Astrocyte (in vitro differentiated cells and primary cell): ENCODE data around the gene XDH. TPM values are rescaled to one million over a fixed set of nuclear protein-coding genes. Genes with fewer than 3 reads are reported as not detected.
A peak's percentile ranks its signal among the peaks of the same experiment; 100 is the strongest.

Experiments
- DNase-seq: peaks from one replicate; pipeline ENCODE4 v3.0.0-alpha.2; 2010; ENCODE audit warnings: low read depth
- FAIRE-seq: peaks from 2 replicates; lab custom pipeline; 2011; peaks lifted over from hg19 to GRCh38; lab: Jason Lieb, UNC
- H2AFZ ChIP-seq: 2 replicates; pipeline ENCODE4 v1.6.0; 2012; ENCODE audit warnings: low read depth, low read length, inconsistent platforms
- H3K27ac ChIP-seq: 2 replicates; pipeline ENCODE4 v1.5.1; 2011; ENCODE audit warnings: low read depth, low read length, inconsistent platforms
- H3K27me3 ChIP-seq: 2 replicates; pipeline ENCODE4 v1.6.0; 2011; ENCODE audit warnings: low read length, inconsistent platforms; ENCODE audit not compliant: insufficient read depth
- H3K36me3 ChIP-seq: 2 replicates; pipeline ENCODE4 v1.5.1; 2011; ENCODE audit warnings: low read length, inconsistent platforms; ENCODE audit not compliant: insufficient read depth
- H3K4me1 ChIP-seq: 2 replicates; pipeline ENCODE4 v1.5.1; 2011; ENCODE audit warnings: low read length, inconsistent platforms; ENCODE audit not compliant: insufficient read depth
- H3K4me2 ChIP-seq: 2 replicates; pipeline ENCODE4 v1.6.0; 2012; ENCODE audit warnings: low read length, inconsistent platforms
- H3K4me3 ChIP-seq: 2 replicates; pipeline ENCODE4 v1.5.1; 2011; ENCODE audit warnings: low read depth, mild to moderate bottlenecking, low read length, inconsistent platforms; ENCODE audit not compliant: insufficient read depth
- H3K79me2 ChIP-seq: 2 replicates; pipeline ENCODE4 v1.6.0; 2012; ENCODE audit warnings: mild to moderate bottlenecking, low read length, inconsistent platforms; ENCODE audit not compliant: insufficient read depth
- H3K9ac ChIP-seq: 2 replicates; pipeline ENCODE4 v1.6.0; 2012; ENCODE audit warnings: mild to moderate bottlenecking, low read length, inconsistent platforms
- H3K9me3 ChIP-seq: 2 replicates; pipeline ENCODE4 v1.5.1; 2012; ENCODE audit warnings: low read depth, mild to moderate bottlenecking, low read length, inconsistent platforms; ENCODE audit not compliant: insufficient read depth
- H4K20me1 ChIP-seq: 2 replicates; pipeline ENCODE4 v1.6.0; 2012; ENCODE audit warnings: low read length, inconsistent platforms; ENCODE audit not compliant: insufficient read depth
- H3K27ac Mint-ChIP-seq: one replicate; pipeline ENCODE4 v1.8.0; 2021; ENCODE audit warnings: mild to moderate bottlenecking, mixed read lengths; ENCODE audit not compliant: unreplicated experiment
- H3K27me3 Mint-ChIP-seq: one replicate; pipeline ENCODE4 v1.8.0; 2021; ENCODE audit warnings: low read depth, mixed read lengths; ENCODE audit not compliant: unreplicated experiment
- H3K36me3 Mint-ChIP-seq: one replicate; pipeline ENCODE4 v1.8.0; 2021; ENCODE audit warnings: low read depth, mixed read lengths; ENCODE audit not compliant: unreplicated experiment
- H3K4me1 Mint-ChIP-seq: one replicate; pipeline ENCODE4 v1.8.0; 2021; ENCODE audit warnings: low read depth, mixed read lengths; ENCODE audit not compliant: unreplicated experiment
- H3K4me3 Mint-ChIP-seq: one replicate; pipeline ENCODE4 v1.8.0; 2021; ENCODE audit warnings: mild to moderate bottlenecking, moderate library complexity, mixed read lengths; ENCODE audit not compliant: unreplicated experiment
- H3K9me3 Mint-ChIP-seq: one replicate; pipeline ENCODE4 v1.8.0; 2021; ENCODE audit warnings: mild to moderate bottlenecking, mixed read lengths; ENCODE audit not compliant: unreplicated experiment
- EZH2 ChIP-seq: IDR thresholded peaks from 2 replicates; pipeline ENCODE4 v1.6.1; 2012; ENCODE audit warnings: mild to moderate bottlenecking, low read length, inconsistent platforms; ENCODE audit not compliant: insufficient read depth
- total RNA-seq: library from RNA; stranded (reverse); gene quantifications from 2 replicates; pipeline ENCODE4 v1.2.1, GENCODE V29; 2021
- TF ChIP-seq, protein P1 (sequence below): IDR thresholded peaks from 2 replicates; pipeline ENCODE4 v1.5.1; 2011; ENCODE audit warnings: low read depth, mild to moderate bottlenecking, inconsistent platforms, low read length, moderate library complexity; ENCODE audit not compliant: insufficient read depth

Gene XDH
- total RNA-seq, 1 donor from 2014 or later = 2.2 TPM

DNA sequence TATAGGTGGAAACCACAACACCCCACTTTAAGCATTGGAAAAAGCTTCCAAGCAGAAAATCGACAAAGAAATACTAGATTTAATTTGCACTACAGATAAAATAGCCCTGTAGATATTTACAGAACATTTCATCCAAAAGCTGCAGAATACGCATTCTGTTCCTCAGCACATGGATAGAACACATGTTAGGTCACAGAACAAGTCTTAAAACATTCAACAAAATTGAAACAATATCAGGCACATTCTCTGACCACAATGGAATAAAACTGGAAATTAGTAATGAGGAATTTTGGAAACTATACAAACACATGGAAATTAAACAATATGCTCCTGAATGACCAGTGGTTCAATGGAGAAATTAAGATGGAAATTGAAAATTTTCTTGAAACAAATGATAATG lies 27.8 kb upstream of the XDH start:
- no peak for FAIRE-seq
- TF ChIP-seq, protein P1, sequence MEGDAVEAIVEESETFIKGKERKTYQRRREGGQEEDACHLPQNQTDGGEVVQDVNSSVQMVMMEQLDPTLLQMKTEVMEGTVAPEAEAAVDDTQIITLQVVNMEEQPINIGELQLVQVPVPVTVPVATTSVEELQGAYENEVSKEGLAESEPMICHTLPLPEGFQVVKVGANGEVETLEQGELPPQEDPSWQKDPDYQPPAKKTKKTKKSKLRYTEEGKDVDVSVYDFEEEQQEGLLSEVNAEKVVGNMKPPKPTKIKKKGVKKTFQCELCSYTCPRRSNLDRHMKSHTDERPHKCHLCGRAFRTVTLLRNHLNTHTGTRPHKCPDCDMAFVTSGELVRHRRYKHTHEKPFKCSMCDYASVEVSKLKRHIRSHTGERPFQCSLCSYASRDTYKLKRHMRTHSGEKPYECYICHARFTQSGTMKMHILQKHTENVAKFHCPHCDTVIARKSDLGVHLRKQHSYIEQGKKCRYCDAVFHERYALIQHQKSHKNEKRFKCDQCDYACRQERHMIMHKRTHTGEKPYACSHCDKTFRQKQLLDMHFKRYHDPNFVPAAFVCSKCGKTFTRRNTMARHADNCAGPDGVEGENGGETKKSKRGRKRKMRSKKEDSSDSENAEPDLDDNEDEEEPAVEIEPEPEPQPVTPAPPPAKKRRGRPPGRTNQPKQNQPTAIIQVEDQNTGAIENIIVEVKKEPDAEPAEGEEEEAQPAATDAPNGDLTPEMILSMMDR = no peak
- no peak for TF ChIP-seq EZH2
- no peaks in the 10 kb centered on the region for H3K27me3 Mint-ChIP-seq

DNA sequence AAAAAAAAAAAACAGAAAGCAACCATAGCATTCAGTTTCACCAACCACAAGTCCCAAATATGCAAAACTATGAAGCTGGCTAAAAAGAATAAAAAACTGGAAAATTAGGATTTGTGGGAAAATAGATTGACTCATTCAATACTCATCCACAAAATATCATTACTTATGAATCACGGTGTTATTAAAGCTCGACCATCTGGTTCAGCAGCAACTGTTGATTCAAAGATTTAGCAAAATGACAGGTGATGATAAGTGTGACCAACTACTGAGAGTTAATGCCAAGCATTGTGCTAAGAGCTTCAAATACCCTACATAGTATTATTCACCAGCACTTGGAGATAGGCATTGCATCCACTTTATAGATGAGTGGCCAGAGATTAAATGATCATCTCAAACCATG lies 26.2 kb upstream of the XDH start:
- Histone ChIP-seq H2AFZ (no peak overlapping the region), H3K4me1 (no peaks in the 10 kb centered on the region), H3K4me3 (no peak overlapping the region), H4K20me1 (no peaks in the 10 kb centered on the region), H3K27ac (no peak overlapping the region), H3K4me2 (peak overlapping the region; percentile 1), H3K27me3 (no peaks in the 10 kb centered on the region), H3K9ac (no peak overlapping the region), H3K9me3 (no peaks in the 10 kb centered on the region), H3K36me3 (no peaks in the 10 kb centered on the region), H3K79me2 (no peaks in the 10 kb centered on the region)
- no peak overlapping the region for H3K4me3 Mint-ChIP-seq
- H3K4me1 Mint-ChIP-seq = no peaks in the 10 kb centered on the region
- H3K27me3 Mint-ChIP-seq = no peaks in the 10 kb centered on the region
- peak; percentile 95 for DNase-seq
- H3K9me3 Mint-ChIP-seq = peaks cover 4% of the 10 kb centered on the region
- no peak overlapping the region for H3K27ac Mint-ChIP-seq
- TF ChIP-seq, protein P1 = no peak
- TF ChIP-seq EZH2 = no peak
- no peaks in the 10 kb centered on the region for H3K36me3 Mint-ChIP-seq
- FAIRE-seq = peak; percentile 54

More for the DNA sequence above, 27.8 kb upstream of the XDH start:
- Histone ChIP-seq H3K27ac (no peak overlapping the region), H3K4me1 (no peaks in the 10 kb centered on the region), H3K4me2 (no peak overlapping the region), H3K27me3 (no peaks in the 10 kb centered on the region), H4K20me1 (no peaks in the 10 kb centered on the region), H3K36me3 (no peaks in the 10 kb centered on the region), H3K79me2 (no peaks in the 10 kb centered on the region), H2AFZ (no peak overlapping the region), H3K4me3 (no peak overlapping the region), H3K9me3 (no peaks in the 10 kb centered on the region), H3K9ac (no peak overlapping the region)
- Mint-ChIP-seq H3K36me3 (no peaks in the 10 kb centered on the region), H3K4me1 (no peaks in the 10 kb centered on the region), H3K27ac (no peak overlapping the region), H3K9me3 (peaks cover 7% of the 10 kb centered on the region), H3K4me3 (no peak overlapping the region)
- DNase-seq = no peak

DNA sequence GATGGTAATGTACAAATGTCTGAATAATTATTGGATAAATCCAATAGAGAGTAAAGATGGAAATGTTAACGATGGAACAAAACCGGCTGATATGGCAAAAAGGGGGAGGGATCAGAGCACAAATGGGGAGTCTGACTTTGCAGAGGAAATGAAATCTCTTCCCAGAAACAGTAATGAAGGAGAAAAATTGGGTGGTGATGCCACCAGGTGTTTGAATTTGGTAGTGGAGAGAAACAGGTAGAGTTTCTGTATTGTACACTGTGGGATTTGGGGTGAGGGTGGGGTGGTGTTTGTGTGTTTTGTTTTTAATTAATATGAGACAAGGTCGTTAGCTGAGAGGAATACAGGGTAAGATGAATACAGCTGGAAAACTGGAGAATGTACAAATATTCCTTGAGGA lies 20.4 kb upstream of the XDH start:
- Histone ChIP-seq H3K9me3 (no peaks in the 10 kb centered on the region), H2AFZ (no peak overlapping the region), H3K27me3 (no peaks in the 10 kb centered on the region), H3K4me1 (no peaks in the 10 kb centered on the region), H3K79me2 (no peaks in the 10 kb centered on the region), H3K36me3 (no peaks in the 10 kb centered on the region), H3K4me3 (no peak overlapping the region), H3K9ac (no peak overlapping the region), H3K4me2 (no peak overlapping the region), H3K27ac (no peak overlapping the region), H4K20me1 (no peaks in the 10 kb centered on the region)
- H3K27ac Mint-ChIP-seq = no peak overlapping the region
- H3K4me3 Mint-ChIP-seq = no peak overlapping the region
- no peak for TF ChIP-seq EZH2
- TF ChIP-seq, protein P1 = peak; percentile 38
- H3K36me3 Mint-ChIP-seq = no peaks in the 10 kb centered on the region
- FAIRE-seq = no peak
- no peaks in the 10 kb centered on the region for H3K27me3 Mint-ChIP-seq
- H3K9me3 Mint-ChIP-seq = peaks cover 3% of the 10 kb centered on the region
- DNase-seq = no peak
- peaks cover 2% of the 10 kb centered on the region for H3K4me1 Mint-ChIP-seq
